HepG2 (cell line): ENCODE measurements around the gene WDR7. TPM values are rescaled to one million over a fixed set of nuclear protein-coding genes. Genes with fewer than 3 reads are reported as not detected.

Experiments
- ATAC-seq: fragments of 200-7000 bp; cut with Tn5 transposase; 3 replicates; pipeline ENCODE4 v1.9.1; 2020; ENCODE audit warnings: mild to moderate bottlenecking, moderate library complexity
- BruUV-seq: library from RNA; stranded (reverse); fragments of 400-500 nt; replicated peaks from 2 replicates; lab custom pipeline; 2021; lab: Mats Ljungman, UMichigan
- CTCF ChIA-PET: fragments of 300-600 bp; formaldehyde crosslinking; extraction: SDS; loops from one replicate; lab custom pipeline; 2021; ENCODE audit warnings: low total read pairs, inconsistent platforms, low intra/inter-chr PET ratio; lab: Yijun Ruan, JAX
- POLR2A ChIA-PET: fragments of 350-600 bp; sonication (Branson Sonifier 250); formaldehyde crosslinking; loops from one replicate; lab custom pipeline; 2020; ENCODE audit warnings: antibody characterized with exemption, inconsistent platforms; lab: Yijun Ruan, JAX
- DNase-seq: peaks from one replicate; pipeline ENCODE4 v3.0.0-alpha.2; 2015; ENCODE audit warnings: low spot score
- FAIRE-seq: peaks from 3 replicates; lab custom pipeline; 2011; peaks lifted over from hg19 to GRCh38; lab: Jason Lieb, UNC
- H2AFZ ChIP-seq: one replicate; pipeline ENCODE4 v1.6.1; 2011; ENCODE audit warnings: low read length, inconsistent platforms
- H3K27ac ChIP-seq: fragments of 300-600 bp; 3 replicates; pipeline ENCODE4 v1.8.0; 2011; ENCODE audit warnings: mixed run types, mild to moderate bottlenecking, mixed read lengths, low read length, inconsistent platforms; ENCODE audit not compliant: insufficient read depth; ENCODE audit errors: extremely low read length
- H3K27me3 ChIP-seq, 2 experiments: fragments of 200-600 bp in 1 of 2; 2 replicates in 1 of 2; 3 replicates in 1 of 2; pipeline versions ENCODE4 v1.6.0 to v1.8.0; 2011; ENCODE audit warnings: low read length in 2 of 2, mild to moderate bottlenecking in 2 of 2, moderate library complexity in 2 of 2, inconsistent platforms in 1 of 2; ENCODE audit not compliant: insufficient read depth in 2 of 2, control insufficient read depth in 1 of 2
- H3K36me3 ChIP-seq, 2 experiments: fragments of 200-600 bp in 1 of 2; replicated peaks in 1 of 2; 2 replicates in 1 of 2; 3 replicates in 1 of 2; pipeline versions ENCODE4 v1.5.1 to v1.8.0; 2011; ENCODE audit warnings: low read length in 2 of 2, inconsistent platforms in 1 of 2; ENCODE audit not compliant: insufficient read depth in 2 of 2, control insufficient read depth in 1 of 2
- H3K4me1 ChIP-seq: 2 replicates; pipeline ENCODE4 v1.5.1; 2012; ENCODE audit warnings: low read length, inconsistent platforms; ENCODE audit not compliant: insufficient read depth
- H3K4me2 ChIP-seq: 2 replicates; pipeline ENCODE4 v1.6.0; 2011; ENCODE audit warnings: low read depth, low read length, inconsistent platforms
- H3K4me3 ChIP-seq, 3 experiments: fragments of 200-600 bp in 1 of 3; sonication (generic), shearing (Covaris generic) in 1 of 3; replicated peaks in 1 of 3; 2 replicates each; pipeline ENCODE4 v1.5.1; 2011 to 2016; ENCODE audit warnings: low read length in 3 of 3, inconsistent platforms in 2 of 3, low read depth in 2 of 3, mild to moderate bottlenecking in 2 of 3, control low read depth in 1 of 3, mixed read lengths in 1 of 3; ENCODE audit not compliant: insufficient read depth in 1 of 3
- H3K79me2 ChIP-seq: one replicate; pipeline ENCODE4 v1.6.1; 2011; ENCODE audit warnings: low read length, inconsistent platforms; ENCODE audit not compliant: insufficient read depth
- H3K9ac ChIP-seq: 2 replicates; pipeline ENCODE4 v1.6.0; 2011; ENCODE audit warnings: mild to moderate bottlenecking, low read depth, low read length, inconsistent platforms; ENCODE audit not compliant: insufficient read depth
- H3K9me3 ChIP-seq: 2 replicates; pipeline ENCODE4 v1.5.1; 2012; ENCODE audit warnings: mild to moderate bottlenecking, low read length
- H4K20me1 ChIP-seq: 2 replicates; pipeline ENCODE4 v1.6.0; 2011; ENCODE audit warnings: inconsistent platforms, mild to moderate bottlenecking, low read length, moderate library complexity; ENCODE audit not compliant: insufficient read depth
- AHDC1 ChIP-seq: sonication (generic); formaldehyde crosslinking; IDR thresholded peaks from 2 replicates; pipeline ENCODE4 v1.5.1; 2020; ENCODE audit warnings: mild to moderate bottlenecking, missing genetic modification reagents, borderline replicate concordance
- BRF2 ChIP-seq: sonication (generic); formaldehyde crosslinking; IDR thresholded peaks from 2 replicates; pipeline ENCODE4 v1.8.1; 2022; ENCODE audit warnings: mild to moderate bottlenecking, missing genetic modification reagents
- CAMTA2 ChIP-seq: sonication (generic); formaldehyde crosslinking; IDR thresholded peaks from 2 replicates; pipeline ENCODE4 v1.4.0; 2020; ENCODE audit warnings: mild to moderate bottlenecking, missing genetic modification reagents, borderline replicate concordance
- FLYWCH1 ChIP-seq: sonication (generic); formaldehyde crosslinking; IDR thresholded peaks from 2 replicates; pipeline ENCODE4 v1.8.1; 2023; ENCODE audit warnings: mild to moderate bottlenecking, missing genetic modification reagents
- MAF1 ChIP-seq: sonication (generic); formaldehyde crosslinking; IDR thresholded peaks from 2 replicates; pipeline ENCODE4 v1.5.0; 2020; ENCODE audit warnings: missing genetic modification reagents, borderline replicate concordance
- PITX1 ChIP-seq: sonication (generic); formaldehyde crosslinking; IDR thresholded peaks from 2 replicates; pipeline ENCODE4 v1.5.1; 2020; ENCODE audit warnings: mild to moderate bottlenecking, missing genetic modification reagents
- SAFB2 ChIP-seq: sonication (generic); formaldehyde crosslinking; IDR thresholded peaks from 2 replicates; pipeline ENCODE4 v1.5.1; 2020; ENCODE audit warnings: missing genetic modification reagents, low read depth, mild to moderate bottlenecking, borderline replicate concordance
- XRCC5 ChIP-seq: fragments of 200-400 bp; formaldehyde crosslinking; optimal IDR thresholded peaks from 2 replicates; pipeline ENCODE3; 2017; ENCODE audit warnings: mild to moderate bottlenecking, low read length
- ZNF44 ChIP-seq: sonication (generic); formaldehyde crosslinking; IDR thresholded peaks from 2 replicates; pipeline ENCODE4 v1.5.1; 2020; ENCODE audit warnings: mild to moderate bottlenecking, missing genetic modification reagents
- ZNF549 ChIP-seq: sonication (generic); formaldehyde crosslinking; IDR thresholded peaks from 2 replicates; pipeline ENCODE4 v1.5.0; 2020; ENCODE audit warnings: missing genetic modification reagents
- WGBS: methylation state at CpG from one replicate; pipeline ENCODE4 v1.1.6; 2017; ENCODE audit warnings: low lambda C conversion rate; 5-methylcytosine and 5-hydroxymethylcytosine counted together
- in situ Hi-C: cut with HindIII; loops from 2 replicates; pipeline ENCODE4 v1.10.0; 2017; ENCODE audit warnings: low pct_unique_long_range_greater_than_20kb; ENCODE audit not compliant: extremely low pct_ligation_motif_present
- intact Hi-C: fragments of 100-400 bp; cut with micrococcal nuclease; formaldehyde crosslinking; loops from one replicate; pipeline ENCODE4 v1.10.0; 2022; ENCODE audit not compliant: unreplicated experiment
- polyA plus RNA-seq, 8 experiments: library from polyadenylated mRNA; depleted of rRNA in 3 of 8; stranded (reverse) in 7 of 8; unstranded in 1 of 8; fragments of >200 nt; fragmentation: Illumina TruSeq in 4 of 8; extraction: Trizol in 4 of 8; gene quantifications; 2 replicates each; pipeline versions ENCODE4 v1.2.1 to v1.2.3, GENCODE V29; 2011 to 2016; ENCODE audit warnings: low read depth in 4 of 8, missing spikeins in 1 of 8, mixed read lengths in 1 of 8; ENCODE audit not compliant: insufficient read depth in 1 of 8
- total RNA-seq, 5 experiments: library from RNA; depleted of rRNA; stranded (reverse); fragments of >200 nt; fragmentation: Illumina TruSeq; extraction: Trizol; gene quantifications; 2 replicates each; pipeline ENCODE4 v1.2.3, GENCODE V29; 2016; ENCODE audit warnings: low read depth in 1 of 5
- TF ChIP-seq, protein P1 (sequence below): sonication (generic); formaldehyde crosslinking; IDR thresholded peaks from 2 replicates; pipeline ENCODE4 v1.8.0; 2022; ENCODE audit warnings: mild to moderate bottlenecking, missing genetic modification reagents

WDR7 gene
- total and polyA plus RNA-seq, 2 of the 13 experiments (the other 11 are each of a cell fraction or from before 2014, with no cell fraction given), result 2.0 to 7.8 TPM

GRCh38 chr18:57084331-57085271 lies 433.4 kb downstream of the WDR7 start (continued):
- TF ChIP-seq, protein P1, sequence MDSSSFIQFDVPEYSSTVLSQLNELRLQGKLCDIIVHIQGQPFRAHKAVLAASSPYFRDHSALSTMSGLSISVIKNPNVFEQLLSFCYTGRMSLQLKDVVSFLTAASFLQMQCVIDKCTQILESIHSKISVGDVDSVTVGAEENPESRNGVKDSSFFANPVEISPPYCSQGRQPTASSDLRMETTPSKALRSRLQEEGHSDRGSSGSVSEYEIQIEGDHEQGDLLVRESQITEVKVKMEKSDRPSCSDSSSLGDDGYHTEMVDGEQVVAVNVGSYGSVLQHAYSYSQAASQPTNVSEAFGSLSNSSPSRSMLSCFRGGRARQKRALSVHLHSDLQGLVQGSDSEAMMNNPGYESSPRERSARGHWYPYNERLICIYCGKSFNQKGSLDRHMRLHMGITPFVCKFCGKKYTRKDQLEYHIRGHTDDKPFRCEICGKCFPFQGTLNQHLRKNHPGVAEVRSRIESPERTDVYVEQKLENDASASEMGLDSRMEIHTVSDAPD, result no peak
- TF ChIP-seq XRCC5 (no peak), ZNF44 (no peak), PITX1 (CRISPR knock-in tag) (no peak)

- no TSS peak for BruUV-seq
- no peaks in the 10 kb centered on the region for H4K20me1 ChIP-seq
- no peak for FAIRE-seq
- H3K9me3 ChIP-seq, result no peaks in the 10 kb centered on the region
- H3K9ac ChIP-seq, result no peak overlapping the region
- no peak overlapping the region for H3K4me3 ChIP-seq
- no peaks in the 10 kb centered on the region for H3K4me1 ChIP-seq
- intact Hi-C loops (no loop called here), in situ Hi-C loops (no loop called here)
- no peaks in the 10 kb centered on the region for H3K79me2 ChIP-seq
- H3K27ac ChIP-seq, result no peak overlapping the region
- no peak for DNase-seq
- CTCF ChIA-PET, result no interaction called here
- no peak overlapping the region for H2AFZ ChIP-seq
- ATAC-seq, result no peak
- H3K36me3 ChIP-seq, result no peaks in the 10 kb centered on the region
- POLR2A ChIA-PET, result no interaction called here
- no peak overlapping the region for H3K4me2 ChIP-seq
- H3K27me3 ChIP-seq, result no peaks in the 10 kb centered on the region; a peak in 1 of 5 replicates
- 40% methylated on average over 7 of the region's 7 CpGs for WGBS
- TF ChIP-seq CAMTA2 (CRISPR knock-in tag) (no peak), BRF2 (CRISPR knock-in tag) (no peak), SAFB2 (no peak), AHDC1 (no peak), ZNF549 (CRISPR knock-in tag) (no peak), FLYWCH1 (CRISPR knock-in tag) (no peak), MAF1 (CRISPR knock-in tag) (no peak)
These were observed 434.2 kb downstream of the WDR7 start for GRCh38 chr18:57085371-57085770.
